GM18520 (cell line): ENCODE results near the gene UPF1.
"Not testable (repeated sequence)": the region's sequence is repeated elsewhere in the genome, so short reads cannot be mapped to it uniquely, and the experiment has no call there.

Experiments used
- ATAC-seq: cut with Tn5 transposase; IDR thresholded peaks from one replicate; pipeline ENCODE4 v1.9.1; 2021; ENCODE audit not compliant: unreplicated experiment

Gene UPF1

GRCh38 chr19:18913466-18913865, 81.7 kb downstream of the UPF1 start:
- no peak for ATAC-seq

GRCh38 chr19:18915639-18916038, 83.9 kb downstream of the UPF1 start:
- ATAC-seq: no peak

GRCh38 chr19:18917593-18917992, 85.8 kb downstream of the UPF1 start:
- not testable (repeated sequence) for ATAC-seq
